IMR-90 (cell line): ENCODE data around the gene DDI2. TPM values are rescaled to one million over a fixed set of nuclear protein-coding genes. Genes with fewer than 3 reads are reported as not detected.

Experiments
- ATAC-seq: fragments of 200-7000 bp; cut with Tn5 transposase; 2 replicates; pipeline ENCODE4 v1.9.1; 2020; ENCODE audit warnings: low read depth, mild to moderate bottlenecking, moderate library complexity
- BruUV-seq: library from RNA; stranded (reverse); fragments of 400-500 nt; replicated peaks from 2 replicates; lab custom pipeline; 2021; lab: Mats Ljungman, UMichigan
- CTCF ChIA-PET: fragments of 300-600 bp; formaldehyde crosslinking; extraction: SDS; loops from one replicate; lab custom pipeline; 2021; ENCODE audit warnings: antibody characterized with exemption; lab: Yijun Ruan, JAX
- POLR2A ChIA-PET: fragments of 300-600 bp; sonication (Branson Sonifier 250); formaldehyde crosslinking; loops from one replicate; lab custom pipeline; 2022; ENCODE audit warnings: antibody characterized with exemption; ENCODE audit not compliant: unreplicated experiment; lab: Charles Lee
- DNase-seq: peaks from one replicate; pipeline ENCODE4 v3.0.0; 2013
- H2AFZ ChIP-seq: replicated peaks from 2 replicates; pipeline ENCODE3; 2013; ENCODE audit warnings: low read length, mild to moderate bottlenecking; ENCODE audit not compliant: poor library complexity
- H2AK5ac ChIP-seq: 2 replicates; pipeline ENCODE4 v1.6.1; 2013; ENCODE audit warnings: low read depth, low read length, inconsistent platforms
- H2AK9ac ChIP-seq: replicated peaks from 2 replicates; pipeline ENCODE3; 2013; ENCODE audit warnings: mild to moderate bottlenecking, low read depth, low read length, moderate library complexity; ENCODE audit not compliant: poor library complexity
- H2BK120ac ChIP-seq: 2 replicates; pipeline ENCODE4 v1.6.1; 2013; ENCODE audit warnings: low read depth, low read length, inconsistent platforms
- H2BK15ac ChIP-seq: 3 replicates; pipeline ENCODE4 v1.6.1; 2013; ENCODE audit warnings: low read depth, low read length, inconsistent platforms
- H2BK20ac ChIP-seq: 2 replicates; pipeline ENCODE4 v1.6.1; 2013; ENCODE audit warnings: low read depth, mild to moderate bottlenecking, inconsistent platforms, low read length, moderate library complexity
- H2BK5ac ChIP-seq: 2 replicates; pipeline ENCODE4 v1.6.1; 2013; ENCODE audit warnings: mild to moderate bottlenecking, low read depth, low read length, inconsistent platforms; ENCODE audit not compliant: poor library complexity, severe bottlenecking
- H3K14ac ChIP-seq: replicated peaks from 2 replicates; pipeline ENCODE4 v1.6.1; 2013; ENCODE audit warnings: low read depth, low read length, inconsistent platforms
- H3K18ac ChIP-seq: 2 replicates; pipeline ENCODE4 v1.6.1; 2013; ENCODE audit warnings: low read depth, low read length, control low read depth
- H3K23ac ChIP-seq: 2 replicates; pipeline ENCODE4 v1.6.1; 2013; ENCODE audit warnings: low read depth, low read length, inconsistent platforms
- H3K27ac ChIP-seq: 2 replicates; pipeline ENCODE4 v1.5.1; 2013; ENCODE audit warnings: mild to moderate bottlenecking, control low read depth, low read length; ENCODE audit not compliant: insufficient read depth
- H3K27me3 ChIP-seq: 2 replicates; pipeline ENCODE4 v1.6.1; 2013; ENCODE audit warnings: low read length; ENCODE audit not compliant: control insufficient read depth, insufficient read depth
- H3K36me3 ChIP-seq: 2 replicates; pipeline ENCODE4 v1.6.1; 2013; ENCODE audit warnings: low read length, mixed read lengths; ENCODE audit not compliant: control insufficient read depth, insufficient read depth
- H3K4ac ChIP-seq: 2 replicates; pipeline ENCODE4 v1.6.1; 2013; ENCODE audit warnings: low read depth, low read length, inconsistent platforms
- H3K4me1 ChIP-seq: 2 replicates; pipeline ENCODE4 v1.6.1; 2013; ENCODE audit warnings: low read length, mixed read lengths; ENCODE audit not compliant: control insufficient read depth, insufficient read depth
- H3K4me2 ChIP-seq: 2 replicates; pipeline ENCODE4 v1.6.1; 2013; ENCODE audit warnings: low read depth, mild to moderate bottlenecking, control low read depth, low read length, moderate library complexity
- H3K4me3 ChIP-seq: 2 replicates; pipeline ENCODE4 v1.5.1; 2013; ENCODE audit warnings: low read depth, mild to moderate bottlenecking, control low read depth, low read length, moderate library complexity; ENCODE audit not compliant: insufficient read depth
- H3K56ac ChIP-seq: 2 replicates; pipeline ENCODE4 v1.6.1; 2013; ENCODE audit warnings: low read length, inconsistent platforms; ENCODE audit not compliant: insufficient read depth; ENCODE audit errors: extremely low read depth
- H3K79me1 ChIP-seq, 2 experiments: 2 replicates each; pipeline ENCODE4 v1.6.1; 2013; ENCODE audit warnings: low read length in 2 of 2, inconsistent platforms in 1 of 2, low read depth in 1 of 2
- H3K9ac ChIP-seq: 2 replicates; pipeline ENCODE4 v1.6.1; 2013; ENCODE audit warnings: low read depth, low read length, control low read depth
- H3K9me1 ChIP-seq: 2 replicates; pipeline ENCODE4 v1.6.1; 2013; ENCODE audit warnings: low read length, inconsistent platforms; ENCODE audit not compliant: insufficient read depth
- H3K9me3 ChIP-seq: 2 replicates; pipeline ENCODE4 v1.6.1; 2013; ENCODE audit warnings: low read length; ENCODE audit not compliant: control insufficient read depth, insufficient read depth
- H4K20me1 ChIP-seq: 2 replicates; pipeline ENCODE4 v1.6.1; 2013; ENCODE audit warnings: low read length, inconsistent platforms; ENCODE audit not compliant: insufficient read depth
- H4K5ac ChIP-seq: 2 replicates; pipeline ENCODE4 v1.6.1; 2013; ENCODE audit warnings: mild to moderate bottlenecking, low read depth, low read length, control low read depth
- H4K8ac ChIP-seq, 2 experiments: 2 replicates each; pipeline ENCODE4 v1.6.1; 2013; ENCODE audit warnings: low read depth in 2 of 2, low read length in 2 of 2, control low read depth in 1 of 2, inconsistent platforms in 1 of 2
- H4K91ac ChIP-seq: 2 replicates; pipeline ENCODE4 v1.6.1; 2013; ENCODE audit warnings: low read depth, low read length, inconsistent platforms; ENCODE audit not compliant: insufficient read depth
- BHLHE40 ChIP-seq: fragments of 150-350 bp; IDR thresholded peaks from 2 replicates; pipeline ENCODE4 v1.6.1; 2016; ENCODE audit warnings: mild to moderate bottlenecking, low read depth, low read length
- CEBPB ChIP-seq: IDR thresholded peaks from 2 replicates; pipeline ENCODE4 v1.6.1; 2012; ENCODE audit warnings: low read depth, low read length, improper control_type of control experiment
- CHD1 ChIP-seq: IDR thresholded peaks from 2 replicates; pipeline ENCODE4 v1.6.1; 2012; ENCODE audit warnings: low read depth, low read length, improper control_type of control experiment
- CTCF ChIP-seq: conservative IDR thresholded peaks from 2 replicates; pipeline ENCODE4 v1.5.1; 2012; ENCODE audit warnings: mild to moderate bottlenecking, low read depth, low read length, improper control_type of control experiment
- ELK1 ChIP-seq: fragments of 150-350 bp; IDR thresholded peaks from 2 replicates; pipeline ENCODE4 v1.6.1; 2016; ENCODE audit warnings: low read depth, mild to moderate bottlenecking, low read length, moderate library complexity, borderline replicate concordance
- FOS ChIP-seq: fragments of 150-350 bp; IDR thresholded peaks from 2 replicates; pipeline ENCODE4 v1.6.1; 2016; ENCODE audit warnings: low read depth, low read length
- MAZ ChIP-seq: IDR thresholded peaks from 2 replicates; pipeline ENCODE4 v1.6.1; 2012; ENCODE audit warnings: low read depth, mild to moderate bottlenecking, low read length, improper control_type of control experiment, moderate library complexity, borderline replicate concordance
- MXI1 ChIP-seq: IDR thresholded peaks from 2 replicates; pipeline ENCODE4 v1.6.1; 2012; ENCODE audit warnings: low read depth, mild to moderate bottlenecking, low read length, moderate library complexity, borderline replicate concordance
- NFE2L2 ChIP-seq: fragments of 150-350 bp; IDR thresholded peaks from 2 replicates; pipeline ENCODE4 v1.6.1; 2016; ENCODE audit warnings: low read depth, mild to moderate bottlenecking, low read length
- POLR2A ChIP-seq: IDR thresholded peaks from 2 replicates; pipeline ENCODE4 v1.6.1; 2012; ENCODE audit warnings: mild to moderate bottlenecking, low read depth, low read length
- SMC3 ChIP-seq: fragments of 150-350 bp; IDR thresholded peaks from 2 replicates; pipeline ENCODE4 v1.6.1; 2016; ENCODE audit warnings: low read depth, mild to moderate bottlenecking, antibody characterized with exemption, low read length, moderate library complexity
- WGBS, 2 experiments: methylation state at CpG; one replicate each; pipeline versions ENCODE4 v1.1.5 to v1.1.7; 2013; ENCODE audit warnings: missing lambda C conversion rate in 2 of 2; ENCODE audit not compliant: insufficient read length in 1 of 2; ENCODE audit errors: extremely low coverage in 2 of 2; 5-methylcytosine and 5-hydroxymethylcytosine counted together
- dilution Hi-C: fragments of 300-500 bp; cut with HindIII; formaldehyde crosslinking; loops from one replicate; pipeline ENCODE4 v1.14.3; 2018; ENCODE audit warnings: low sequenced_read_pairs; ENCODE audit not compliant: unreplicated experiment
- in situ Hi-C: fragments of 300-500 bp; cut with MboI; formaldehyde crosslinking; loops from 3 replicates; pipeline ENCODE4 v1.14.3; 2019; ENCODE audit warnings: low sequenced_read_pairs, inconsistent platforms, mixed read lengths
- intact Hi-C: fragments of 100-400 bp; cut with micrococcal nuclease; formaldehyde crosslinking; loops from 2 replicates; pipeline ENCODE4 v1.10.0; 2022
- polyA plus RNA-seq, 3 experiments: library from polyadenylated mRNA; depleted of rRNA; stranded (reverse); fragments of >200 nt; gene quantifications; 2 replicates each; pipeline ENCODE4 v1.2.3, GENCODE V29; 2012; ENCODE audit warnings: low replicate concordance in 1 of 3
- total RNA-seq: library from RNA; depleted of rRNA; stranded (reverse); fragments of >200 nt; gene quantifications from 2 replicates; pipeline ENCODE4 v1.2.3, GENCODE V29; 2012
- TF ChIP-seq, protein P1 (sequence below): fragments of 150-350 bp; IDR thresholded peaks from 2 replicates; pipeline ENCODE4 v1.6.1; 2017; ENCODE audit warnings: mild to moderate bottlenecking, antibody characterized with exemption, low read length, low read depth

The DDI2 gene
- total and polyA plus RNA-seq, 2 of the 4 experiments (the other 2 are of a cell fraction): 6.0 to 13.4 TPM

DNA sequence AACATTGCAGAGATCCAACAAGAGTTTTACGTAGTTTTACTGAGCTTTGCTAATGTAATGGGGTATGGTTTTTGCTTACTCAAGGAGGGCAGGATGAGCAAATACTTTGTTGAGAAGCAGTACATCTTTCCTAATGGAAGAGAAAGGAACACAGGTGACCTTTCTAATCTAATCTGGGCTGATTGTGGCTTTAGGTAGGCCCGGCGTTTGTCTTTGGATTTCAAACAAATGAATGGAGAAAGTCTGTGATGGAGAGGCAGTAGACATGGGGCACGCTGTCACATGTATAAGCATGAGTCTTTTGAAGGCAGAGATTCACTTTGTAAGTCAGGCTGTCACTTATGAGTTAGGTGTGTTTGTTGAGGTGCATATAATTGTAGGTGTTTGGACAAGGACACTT lies 68.6 kb downstream of the DDI2 start:
- Histone ChIP-seq H3K4me2 (peak overlapping the region; percentile 96), H3K4ac (no peak overlapping the region), H2BK15ac (no peak overlapping the region), H3K56ac (no peak overlapping the region), H3K9ac (peak overlapping the region; percentile 59; the same call in 1 of the 2 replicates), H2BK20ac (no peak overlapping the region), H2BK5ac (no peak overlapping the region), H2AFZ (no peak overlapping the region), H4K20me1 (peaks cover 47% of the 10 kb centered on the region), H3K9me1 (peaks cover 18% of the 10 kb centered on the region), H3K36me3 (peaks cover 3% of the 10 kb centered on the region; the same call in 1 of the 2 replicates), H3K18ac (no peak overlapping the region; the same call in 1 of the 2 replicates), H3K27ac (no peak overlapping the region), H3K9me3 (no peaks in the 10 kb centered on the region), H4K91ac (no peak overlapping the region), H2BK120ac (no peak overlapping the region), H3K14ac (peak overlapping the region; percentile 17), H4K8ac (no peak overlapping the region), H4K5ac (no peak overlapping the region), H3K23ac (peak overlapping the region; percentile 33), H3K4me3 (peak overlapping the region; percentile 34), H2AK5ac (no peak overlapping the region), H3K79me1 (peaks cover 20 to 59% of the 10 kb centered on the region in 2 experiments), H3K4me1 (peaks cover 13% of the 10 kb centered on the region), H2AK9ac (no peak overlapping the region), H3K27me3 (no peaks in the 10 kb centered on the region)
- DNase-seq: no peak
- ChIA-PET CTCF (interaction anchor here (1.7 kb wide), 1 partner anchor 23 kb away, joined by 5 read pairs; no protein-coding TSS in a partner anchor), POLR2A (no interaction called here)
- dilution Hi-C loops: no loop called here
- TSS peak; percentile 39 for BruUV-seq
- ATAC-seq: no peak
- WGBS, 2 experiments: 67% methylated on average over 3 of the region's 4 CpGs; no CpG with 5 or more reads in 1 of the 2 experiments
- TF ChIP-seq ELK1: no peak
- no peak for TF ChIP-seq MXI1
- TF ChIP-seq CHD1: no peak
- TF ChIP-seq BHLHE40: no peak
- TF ChIP-seq FOS: no peak
- no peak for TF ChIP-seq CEBPB
- TF ChIP-seq MAZ: no peak
- TF ChIP-seq CTCF: no peak
- no peak for TF ChIP-seq POLR2A
- TF ChIP-seq SMC3: no peak
- TF ChIP-seq, protein P1, sequence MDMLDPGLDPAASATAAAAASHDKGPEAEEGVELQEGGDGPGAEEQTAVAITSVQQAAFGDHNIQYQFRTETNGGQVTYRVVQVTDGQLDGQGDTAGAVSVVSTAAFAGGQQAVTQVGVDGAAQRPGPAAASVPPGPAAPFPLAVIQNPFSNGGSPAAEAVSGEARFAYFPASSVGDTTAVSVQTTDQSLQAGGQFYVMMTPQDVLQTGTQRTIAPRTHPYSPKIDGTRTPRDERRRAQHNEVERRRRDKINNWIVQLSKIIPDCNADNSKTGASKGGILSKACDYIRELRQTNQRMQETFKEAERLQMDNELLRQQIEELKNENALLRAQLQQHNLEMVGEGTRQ: no peak
- no peak for TF ChIP-seq NFE2L2
- in situ Hi-C loops: no loop called here
- intact Hi-C loops: no loop called here
